ENCODE results near the gene PTPN11. TPM values are rescaled to one million over a fixed set of nuclear protein-coding genes. Genes with fewer than 3 reads are reported as not detected.

The PTPN11 gene
- total and polyA plus RNA-seq, 2 of the 13 experiments (the other 11 are each of a cell fraction or from before 2014, with no cell fraction given): 30.0 to 63.5 TPM

DNA sequence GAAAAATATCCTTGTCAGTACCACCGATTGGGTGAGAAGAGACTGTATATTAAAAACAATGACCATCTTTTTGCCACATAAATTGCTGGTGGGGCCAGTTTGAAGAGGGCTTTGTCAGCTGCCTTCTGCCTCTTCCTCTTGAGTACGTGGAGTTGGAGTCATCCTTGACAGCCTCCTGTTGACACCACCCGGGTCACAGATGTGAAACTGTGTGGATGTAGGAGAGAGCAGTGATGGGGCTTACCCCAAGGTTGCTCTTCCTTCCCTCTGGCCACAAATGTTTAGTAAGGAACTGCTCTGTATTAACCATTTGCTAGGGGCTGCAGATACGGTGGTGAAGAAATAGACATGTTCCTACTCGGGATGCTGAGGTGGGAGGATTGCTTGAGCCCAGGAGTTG is 12.2 kb downstream of the PTPN11 start:
- Histone ChIP-seq H3K27me3 (ENCODE audit: control insufficient read depth in 1 of 2, insufficient read depth in 2 of 2, low read length in 2 of 2) (no peaks in the 10 kb centered on the region), H3K4me1 (ENCODE audit: insufficient read depth, low read length) (peaks cover under 1% of the 10 kb centered on the region; the same call in 1 of the 2 replicates), H2AFZ (ENCODE audit: low read length) (no peak overlapping the region), H3K9ac (ENCODE audit: insufficient read depth, low read depth, low read length) (no peak overlapping the region), H3K4me2 (ENCODE audit: low read depth, low read length) (no peak overlapping the region), H3K36me3 (replicated peaks in 1 of 2; ENCODE audit: control insufficient read depth in 1 of 2, insufficient read depth in 2 of 2, low read length in 2 of 2) (peaks cover 0 to 14% of the 10 kb centered on the region in 2 experiments; a peak in 4 of 5 replicates), H3K27ac (ENCODE audit: extremely low read length, insufficient read depth, low read length) (no peak overlapping the region), H3K79me2 (ENCODE audit: insufficient read depth, low read length) (peaks cover 42% of the 10 kb centered on the region), H4K20me1 (ENCODE audit: insufficient read depth, low read length) (peaks cover 2% of the 10 kb centered on the region; the same call in 1 of the 2 replicates), H3K4me3 (replicated peaks in 1 of 3; ENCODE audit: insufficient read depth in 1 of 3, low read depth in 2 of 3, low read length in 3 of 3) (no peak overlapping the region), H3K9me3 (ENCODE audit: low read length) (no peaks in the 10 kb centered on the region)
- FAIRE-seq (no peak), DNase-seq (ENCODE audit: low spot score) (no peak), ATAC-seq (no peak)
- TF ChIP-seq, protein P1, sequence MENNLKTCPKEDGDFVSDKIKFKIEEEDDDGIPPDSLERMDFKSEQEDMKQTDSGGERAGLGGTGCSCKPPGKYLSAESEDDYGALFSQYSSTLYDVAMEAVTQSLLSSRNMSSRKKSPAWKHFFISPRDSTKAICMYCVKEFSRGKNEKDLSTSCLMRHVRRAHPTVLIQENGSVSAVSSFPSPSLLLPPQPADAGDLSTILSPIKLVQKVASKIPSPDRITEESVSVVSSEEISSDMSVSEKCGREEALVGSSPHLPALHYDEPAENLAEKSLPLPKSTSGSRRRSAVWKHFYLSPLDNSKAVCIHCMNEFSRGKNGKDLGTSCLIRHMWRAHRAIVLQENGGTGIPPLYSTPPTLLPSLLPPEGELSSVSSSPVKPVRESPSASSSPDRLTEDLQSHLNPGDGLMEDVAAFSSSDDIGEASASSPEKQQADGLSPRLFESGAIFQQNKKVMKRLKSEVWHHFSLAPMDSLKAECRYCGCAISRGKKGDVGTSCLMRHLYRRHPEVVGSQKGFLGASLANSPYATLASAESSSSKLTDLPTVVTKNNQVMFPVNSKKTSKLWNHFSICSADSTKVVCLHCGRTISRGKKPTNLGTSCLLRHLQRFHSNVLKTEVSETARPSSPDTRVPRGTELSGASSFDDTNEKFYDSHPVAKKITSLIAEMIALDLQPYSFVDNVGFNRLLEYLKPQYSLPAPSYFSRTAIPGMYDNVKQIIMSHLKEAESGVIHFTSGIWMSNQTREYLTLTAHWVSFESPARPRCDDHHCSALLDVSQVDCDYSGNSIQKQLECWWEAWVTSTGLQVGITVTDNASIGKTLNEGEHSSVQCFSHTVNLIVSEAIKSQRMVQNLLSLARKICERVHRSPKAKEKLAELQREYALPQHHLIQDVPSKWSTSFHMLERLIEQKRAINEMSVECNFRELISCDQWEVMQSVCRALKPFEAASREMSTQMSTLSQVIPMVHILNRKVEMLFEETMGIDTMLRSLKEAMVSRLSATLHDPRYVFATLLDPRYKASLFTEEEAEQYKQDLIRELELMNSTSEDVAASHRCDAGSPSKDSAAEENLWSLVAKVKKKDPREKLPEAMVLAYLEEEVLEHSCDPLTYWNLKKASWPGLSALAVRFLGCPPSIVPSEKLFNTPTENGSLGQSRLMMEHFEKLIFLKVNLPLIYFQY (CRISPR knock-in tag; IDR thresholded peaks at IDR 0.05; ENCODE audit: borderline replicate concordance): no peak
- TF ChIP-seq TCF7L2 (IDR thresholded peaks at IDR 0.05; ENCODE audit: low read depth, low read length): no peak
- TF ChIP-seq EED (CRISPR knock-in tag; IDR thresholded peaks at IDR 0.05): no peak
- no peak for TF ChIP-seq RBAK (CRISPR knock-in tag; IDR thresholded peaks at IDR 0.05)
- no peak for TF ChIP-seq MBNL3 (CRISPR knock-in tag; conservative IDR thresholded peaks at IDR 0.05)
- TF ChIP-seq, protein P2, sequence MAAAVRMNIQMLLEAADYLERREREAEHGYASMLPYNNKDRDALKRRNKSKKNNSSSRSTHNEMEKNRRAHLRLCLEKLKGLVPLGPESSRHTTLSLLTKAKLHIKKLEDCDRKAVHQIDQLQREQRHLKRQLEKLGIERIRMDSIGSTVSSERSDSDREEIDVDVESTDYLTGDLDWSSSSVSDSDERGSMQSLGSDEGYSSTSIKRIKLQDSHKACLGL (CRISPR knock-in tag; IDR thresholded peaks at IDR 0.05): no peak
- TF ChIP-seq, protein P3, sequence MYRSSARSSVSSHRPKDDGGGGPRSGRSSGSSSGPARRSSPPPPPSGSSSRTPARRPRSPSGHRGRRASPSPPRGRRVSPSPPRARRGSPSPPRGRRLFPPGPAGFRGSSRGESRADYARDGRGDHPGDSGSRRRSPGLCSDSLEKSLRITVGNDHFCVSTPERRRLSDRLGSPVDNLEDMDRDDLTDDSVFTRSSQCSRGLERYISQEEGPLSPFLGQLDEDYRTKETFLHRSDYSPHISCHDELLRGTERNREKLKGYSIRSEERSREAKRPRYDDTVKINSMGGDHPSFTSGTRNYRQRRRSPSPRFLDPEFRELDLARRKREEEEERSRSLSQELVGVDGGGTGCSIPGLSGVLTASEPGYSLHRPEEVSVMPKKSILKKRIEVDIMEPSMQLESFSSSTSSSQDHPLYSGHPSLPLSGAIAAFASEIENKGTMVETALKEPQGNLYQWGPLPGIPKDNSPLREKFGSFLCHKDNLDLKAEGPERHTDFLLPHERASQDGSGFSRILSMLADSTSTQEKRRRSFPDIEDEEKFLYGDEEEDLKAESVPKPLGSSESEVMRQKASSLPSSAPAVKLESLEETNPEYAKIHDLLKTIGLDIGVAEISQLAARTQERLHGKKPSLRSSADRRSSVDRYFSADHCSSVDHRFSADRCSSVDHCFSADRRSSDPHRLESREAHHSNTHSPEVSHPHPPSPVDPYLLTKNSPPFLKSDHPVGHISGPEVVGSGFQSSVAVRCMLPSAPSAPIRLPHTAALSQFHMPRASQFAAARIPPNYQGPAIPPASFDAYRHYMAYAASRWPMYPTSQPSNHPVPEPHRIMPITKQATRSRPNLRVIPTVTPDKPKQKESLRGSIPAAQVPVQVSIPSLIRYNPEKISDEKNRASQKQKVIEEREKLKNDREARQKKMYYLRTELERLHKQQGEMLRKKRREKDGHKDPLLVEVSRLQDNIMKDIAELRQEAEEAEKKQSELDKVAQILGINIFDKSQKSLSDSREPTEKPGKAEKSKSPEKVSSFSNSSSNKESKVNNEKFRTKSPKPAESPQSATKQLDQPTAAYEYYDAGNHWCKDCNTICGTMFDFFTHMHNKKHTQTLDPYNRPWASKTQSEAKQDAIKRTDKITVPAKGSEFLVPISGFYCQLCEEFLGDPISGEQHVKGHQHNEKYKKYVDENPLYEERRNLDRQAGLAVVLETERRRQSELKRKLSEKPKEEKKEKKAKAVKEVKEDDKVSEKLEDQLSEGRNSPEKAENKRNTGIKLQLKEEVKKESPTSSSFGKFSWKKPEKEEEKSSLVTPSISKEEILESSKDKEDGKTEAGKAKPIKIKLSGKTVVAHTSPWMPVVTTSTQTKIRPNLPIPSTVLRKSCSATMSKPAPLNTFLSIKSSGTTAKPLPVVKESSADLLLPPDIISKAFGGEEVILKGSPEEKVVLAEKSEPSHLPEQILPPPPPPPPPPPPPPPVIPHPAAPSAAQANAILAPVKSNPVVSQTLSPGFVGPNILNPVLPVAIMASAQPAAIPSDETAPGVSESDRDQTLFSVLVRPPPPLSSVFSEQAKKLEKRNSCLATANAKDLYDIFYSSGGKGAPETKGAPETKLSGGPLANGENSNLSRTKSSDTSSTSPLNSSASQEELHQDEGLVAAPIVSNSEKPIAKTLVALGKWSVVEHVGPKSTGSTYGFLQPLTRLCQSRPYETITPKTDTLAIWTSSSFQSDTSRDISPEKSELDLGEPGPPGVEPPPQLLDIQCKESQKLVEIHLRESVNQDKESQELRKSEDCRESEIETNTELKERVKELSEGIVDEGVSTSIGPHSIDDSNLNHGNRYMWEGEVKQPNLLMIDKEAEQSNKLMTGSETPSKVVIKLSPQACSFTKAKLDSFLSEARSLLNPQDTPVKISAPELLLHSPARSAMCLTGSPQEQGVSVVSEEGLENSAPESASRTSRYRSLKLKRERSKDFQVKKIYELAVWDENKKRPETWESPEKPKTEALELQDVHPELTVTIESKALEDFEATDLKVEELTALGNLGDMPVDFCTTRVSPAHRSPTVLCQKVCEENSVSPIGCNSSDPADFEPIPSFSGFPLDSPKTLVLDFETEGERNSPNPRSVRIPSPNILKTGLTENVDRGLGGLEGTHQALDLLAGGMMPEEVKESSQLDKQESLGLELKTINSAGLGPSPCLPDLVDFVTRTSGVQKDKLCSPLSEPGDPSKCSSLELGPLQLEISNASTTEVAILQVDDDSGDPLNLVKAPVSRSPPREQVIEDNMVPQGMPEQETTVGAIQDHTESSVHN (CRISPR knock-in tag; IDR thresholded peaks at IDR 0.05): no peak
- TF ChIP-seq ZNF10 (CRISPR knock-in tag; IDR thresholded peaks at IDR 0.05; ENCODE audit: borderline replicate concordance, low read depth): no peak
- TF ChIP-seq ZNF577 (CRISPR knock-in tag; IDR thresholded peaks at IDR 0.05; ENCODE audit: borderline replicate concordance, low read depth): no peak
- BruUV-seq (replicated peaks): no TSS peak
- ChIA-PET POLR2A (no interaction called here), CTCF (ENCODE audit: low intra/inter-chr PET ratio, low total read pairs) (no interaction called here)
- 100% methylated on average over 5 of the region's 5 CpGs for WGBS (ENCODE audit: low lambda C conversion rate)
- intact Hi-C loops (cut with micrococcal nuclease; ENCODE audit: unreplicated experiment): no loop called here
- in situ Hi-C loops (cut with HindIII; ENCODE audit: extremely low pct_ligation_motif_present, low pct_unique_long_range_greater_than_20kb): no loop called here
